ENCODE data around the gene ZBTB20. TPM values are rescaled to one million over a fixed set of nuclear protein-coding genes. Genes with fewer than 3 reads are reported as not detected.

ZBTB20 gene
- total RNA-seq, 1 donor from 2014 or later, result 61.0 TPM

GRCh38 chr3:115161866-115162265 lies 14.8 kb upstream of the ZBTB20 start:
- Histone ChIP-seq H3K4me3 (no peak overlapping the region), H3K9me3 (no peaks in the 10 kb centered on the region), H3K27ac (no peak overlapping the region), H3K4me1 (no peaks in the 10 kb centered on the region), H3K27me3 (no peaks in the 10 kb centered on the region), H3K36me3 (no peaks in the 10 kb centered on the region)
- intact Hi-C loops (cut with DNase I), result no loop called here
- no peak for DNase-seq
- TF ChIP-seq, protein P1, sequence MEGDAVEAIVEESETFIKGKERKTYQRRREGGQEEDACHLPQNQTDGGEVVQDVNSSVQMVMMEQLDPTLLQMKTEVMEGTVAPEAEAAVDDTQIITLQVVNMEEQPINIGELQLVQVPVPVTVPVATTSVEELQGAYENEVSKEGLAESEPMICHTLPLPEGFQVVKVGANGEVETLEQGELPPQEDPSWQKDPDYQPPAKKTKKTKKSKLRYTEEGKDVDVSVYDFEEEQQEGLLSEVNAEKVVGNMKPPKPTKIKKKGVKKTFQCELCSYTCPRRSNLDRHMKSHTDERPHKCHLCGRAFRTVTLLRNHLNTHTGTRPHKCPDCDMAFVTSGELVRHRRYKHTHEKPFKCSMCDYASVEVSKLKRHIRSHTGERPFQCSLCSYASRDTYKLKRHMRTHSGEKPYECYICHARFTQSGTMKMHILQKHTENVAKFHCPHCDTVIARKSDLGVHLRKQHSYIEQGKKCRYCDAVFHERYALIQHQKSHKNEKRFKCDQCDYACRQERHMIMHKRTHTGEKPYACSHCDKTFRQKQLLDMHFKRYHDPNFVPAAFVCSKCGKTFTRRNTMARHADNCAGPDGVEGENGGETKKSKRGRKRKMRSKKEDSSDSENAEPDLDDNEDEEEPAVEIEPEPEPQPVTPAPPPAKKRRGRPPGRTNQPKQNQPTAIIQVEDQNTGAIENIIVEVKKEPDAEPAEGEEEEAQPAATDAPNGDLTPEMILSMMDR (IDR thresholded peaks at IDR 0.05), result no peak
- ATAC-seq, result no peak

GRCh38 chr3:115161168-115161834 lies 14.2 kb upstream of the ZBTB20 start:
- Histone ChIP-seq H3K4me1 (no peaks in the 10 kb centered on the region), H3K4me3 (no peak overlapping the region), H3K27ac (no peak overlapping the region), H3K36me3 (no peaks in the 10 kb centered on the region), H3K27me3 (no peaks in the 10 kb centered on the region), H3K9me3 (no peaks in the 10 kb centered on the region)
- intact Hi-C loops (cut with DNase I), result no loop called here
- DNase-seq (no peak), ATAC-seq (no peak)
- TF ChIP-seq, protein P1 (IDR thresholded peaks at IDR 0.05), result no peak

DNA sequence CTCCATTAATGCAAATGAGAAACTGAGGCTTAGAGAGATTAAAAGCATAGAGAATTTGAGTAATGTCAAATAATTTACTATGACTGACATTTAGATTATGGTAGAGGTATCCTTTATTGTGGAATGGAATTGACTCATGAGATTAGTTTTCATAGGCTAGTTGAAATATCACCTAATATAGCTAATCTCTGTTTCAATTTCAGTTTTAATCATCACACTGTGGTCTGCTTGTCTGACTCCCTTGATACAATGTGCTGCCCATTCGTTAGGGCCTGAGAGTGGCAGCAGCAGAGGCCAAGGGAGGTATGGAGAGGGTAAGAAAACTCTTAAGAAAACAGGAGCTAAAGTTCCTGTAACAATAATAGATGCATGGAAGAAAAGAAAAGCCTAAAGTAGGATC lies 13.2 kb upstream of the ZBTB20 start:
- no peak for DNase-seq
- no peaks in the 10 kb centered on the region for H3K4me1 ChIP-seq
- H3K9me3 ChIP-seq, result no peaks in the 10 kb centered on the region
- no peaks in the 10 kb centered on the region for H3K27me3 ChIP-seq
- H3K36me3 ChIP-seq, result no peaks in the 10 kb centered on the region
- TF ChIP-seq, protein P1 (IDR thresholded peaks at IDR 0.05), result no peak
- ATAC-seq, result no peak
- H3K4me3 ChIP-seq, result no peak overlapping the region
- intact Hi-C loops (cut with DNase I), result no loop called here
- no peak overlapping the region for H3K27ac ChIP-seq

- TF ChIP-seq, protein P1 (IDR thresholded peaks at IDR 0.05), result no peak
- no peaks in the 10 kb centered on the region for H3K36me3 ChIP-seq
- no peaks in the 10 kb centered on the region for H3K9me3 ChIP-seq
- no peaks in the 10 kb centered on the region for H3K4me1 ChIP-seq
- ATAC-seq (no peak), DNase-seq (no peak)
- no peaks in the 10 kb centered on the region for H3K27me3 ChIP-seq
- H3K27ac ChIP-seq, result no peak overlapping the region
- no peak overlapping the region for H3K4me3 ChIP-seq
- intact Hi-C loops (cut with DNase I), result no loop called here
These were observed 9.1 kb upstream of the ZBTB20 start for GRCh38 chr3:115156046-115156654.

DNA sequence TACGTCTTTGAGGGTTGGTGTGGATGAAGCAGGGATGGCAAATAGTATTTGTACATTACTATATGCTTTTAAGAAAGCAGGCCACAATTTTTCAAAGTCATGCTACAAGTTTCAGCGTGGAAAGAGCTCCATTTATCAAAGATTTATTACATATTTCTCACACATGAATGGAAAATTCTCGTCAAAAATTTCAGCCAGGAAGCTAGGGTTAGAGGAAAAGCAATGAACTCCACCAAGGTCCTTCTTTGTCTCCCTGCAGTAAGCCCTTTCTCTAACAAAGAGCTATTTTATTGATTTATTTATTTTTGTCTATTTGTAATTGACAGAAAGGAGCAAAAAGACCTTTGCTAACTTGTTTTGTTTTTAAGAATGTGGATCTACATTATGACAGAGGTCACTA lies 7.5 kb upstream of the ZBTB20 start:
- DNase-seq (no peak), ATAC-seq (no peak)
- no peaks in the 10 kb centered on the region for H3K9me3 ChIP-seq
- H3K4me1 ChIP-seq, result no peaks in the 10 kb centered on the region
- no peak overlapping the region for H3K27ac ChIP-seq
- H3K36me3 ChIP-seq, result no peaks in the 10 kb centered on the region
- H3K27me3 ChIP-seq, result no peaks in the 10 kb centered on the region
- TF ChIP-seq, protein P1 (IDR thresholded peaks at IDR 0.05), result no peak
- no peak overlapping the region for H3K4me3 ChIP-seq
- intact Hi-C loops (cut with DNase I), result no loop called here

Data from upper lobe of right lung (tissue), 1 donor.